ENCODE results near the gene LCE3E. TPM values are rescaled to one million over a fixed set of nuclear protein-coding genes. Genes with fewer than 3 reads are reported as not detected.

LCE3E gene
- total RNA-seq, 2 donors from 2014 or later: not detected

DNA sequence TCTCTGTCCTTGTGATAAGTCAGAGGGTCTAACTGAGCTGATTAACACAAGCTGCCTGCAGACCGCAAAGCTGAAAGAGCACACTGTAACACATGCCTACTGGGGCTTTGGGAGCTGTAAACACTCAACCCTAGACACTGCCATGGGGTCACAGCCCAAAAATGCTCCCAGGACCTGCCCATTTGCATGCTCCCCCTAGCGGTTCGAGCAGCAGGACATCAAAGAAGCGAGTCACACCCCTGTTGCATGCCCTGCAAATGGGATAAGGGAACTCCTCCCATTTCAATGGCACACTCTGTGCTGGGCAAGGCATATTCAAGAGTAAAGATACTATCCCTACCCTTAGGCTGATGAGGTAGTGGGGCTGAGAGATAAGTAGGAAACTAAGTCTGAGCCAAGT is 22.8 kb downstream of the LCE3E start:
- Mint-ChIP-seq H3K9me3 (peaks cover 79% of the 10 kb centered on the region), H3K36me3 (ENCODE audit: low read depth) (no peaks in the 10 kb centered on the region), H3K27me3 (ENCODE audit: insufficient read depth) (no peaks in the 10 kb centered on the region), H3K4me3 (no peak overlapping the region), H3K27ac (no peak overlapping the region), H3K4me1 (no peaks in the 10 kb centered on the region)
- 58 to 70% methylated on average over 2 to 4 of the region's 4 CpGs for WGBS, 2 experiments (ENCODE audit: insufficient coverage in 1 of 2, insufficient read length in 1 of 2)
- peak; percentile 43 for DNase-seq
- Histone ChIP-seq H3K4me3 (ENCODE audit: low read length) (no peak overlapping the region), H3K9me3 (ENCODE audit: control insufficient read depth, low read length) (peaks cover 79% of the 10 kb centered on the region), H3K9ac (ENCODE audit: extremely low read depth, low read length, poor library complexity, severe bottlenecking) (no peak overlapping the region), H3K27me3 (ENCODE audit: control insufficient read depth, insufficient read depth, low read length, poor library complexity, severe bottlenecking) (no peaks in the 10 kb centered on the region), H3K27ac (ENCODE audit: low read depth, low read length) (no peak overlapping the region), H3K36me3 (ENCODE audit: control insufficient read depth, insufficient read depth, low read length) (no peaks in the 10 kb centered on the region), H3K4me1 (ENCODE audit: control insufficient read depth, insufficient read depth, low read length) (no peaks in the 10 kb centered on the region)
- TF ChIP-seq, protein P1, sequence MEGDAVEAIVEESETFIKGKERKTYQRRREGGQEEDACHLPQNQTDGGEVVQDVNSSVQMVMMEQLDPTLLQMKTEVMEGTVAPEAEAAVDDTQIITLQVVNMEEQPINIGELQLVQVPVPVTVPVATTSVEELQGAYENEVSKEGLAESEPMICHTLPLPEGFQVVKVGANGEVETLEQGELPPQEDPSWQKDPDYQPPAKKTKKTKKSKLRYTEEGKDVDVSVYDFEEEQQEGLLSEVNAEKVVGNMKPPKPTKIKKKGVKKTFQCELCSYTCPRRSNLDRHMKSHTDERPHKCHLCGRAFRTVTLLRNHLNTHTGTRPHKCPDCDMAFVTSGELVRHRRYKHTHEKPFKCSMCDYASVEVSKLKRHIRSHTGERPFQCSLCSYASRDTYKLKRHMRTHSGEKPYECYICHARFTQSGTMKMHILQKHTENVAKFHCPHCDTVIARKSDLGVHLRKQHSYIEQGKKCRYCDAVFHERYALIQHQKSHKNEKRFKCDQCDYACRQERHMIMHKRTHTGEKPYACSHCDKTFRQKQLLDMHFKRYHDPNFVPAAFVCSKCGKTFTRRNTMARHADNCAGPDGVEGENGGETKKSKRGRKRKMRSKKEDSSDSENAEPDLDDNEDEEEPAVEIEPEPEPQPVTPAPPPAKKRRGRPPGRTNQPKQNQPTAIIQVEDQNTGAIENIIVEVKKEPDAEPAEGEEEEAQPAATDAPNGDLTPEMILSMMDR (conservative IDR thresholded peaks at IDR 0.05): no peak

DNA sequence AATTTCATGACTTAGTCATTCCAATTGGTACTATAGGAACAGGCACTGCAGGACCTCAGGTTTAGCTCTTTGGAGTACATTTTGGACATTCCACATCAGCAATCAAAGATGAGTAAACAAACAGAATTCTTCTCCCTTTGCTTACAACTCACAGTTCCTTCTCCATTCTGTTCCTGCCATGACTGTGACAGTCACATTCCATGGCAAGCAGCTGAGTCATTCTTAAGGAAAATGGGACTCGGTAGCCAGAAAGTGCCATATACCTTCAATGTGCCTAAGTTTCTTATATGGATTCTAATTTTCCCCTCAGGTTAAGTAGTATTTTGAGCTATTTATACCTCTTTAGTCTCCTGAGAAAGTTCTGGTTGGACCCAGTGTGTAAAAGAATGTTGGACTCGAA is 26.7 kb downstream of the LCE3E start:
- Histone ChIP-seq H3K9ac (ENCODE audit: extremely low read depth, low read length, poor library complexity, severe bottlenecking) (no peak overlapping the region), H3K9me3 (ENCODE audit: control insufficient read depth, low read length) (peaks cover 90% of the 10 kb centered on the region), H3K27ac (ENCODE audit: low read depth, low read length) (no peak overlapping the region), H3K4me1 (ENCODE audit: control insufficient read depth, insufficient read depth, low read length) (no peaks in the 10 kb centered on the region), H3K36me3 (ENCODE audit: control insufficient read depth, insufficient read depth, low read length) (no peaks in the 10 kb centered on the region), H3K4me3 (ENCODE audit: low read length) (no peak overlapping the region), H3K27me3 (ENCODE audit: control insufficient read depth, insufficient read depth, low read length, poor library complexity, severe bottlenecking) (no peaks in the 10 kb centered on the region)
- H3K4me3 Mint-ChIP-seq: no peak overlapping the region
- no peaks in the 10 kb centered on the region for H3K27me3 Mint-ChIP-seq (ENCODE audit: insufficient read depth)
- TF ChIP-seq, protein P1 (conservative IDR thresholded peaks at IDR 0.05): no peak
- H3K9me3 Mint-ChIP-seq: peaks cover 97% of the 10 kb centered on the region
- no peak for DNase-seq
- peaks cover 3% of the 10 kb centered on the region for H3K36me3 Mint-ChIP-seq (ENCODE audit: low read depth)
- H3K4me1 Mint-ChIP-seq: no peaks in the 10 kb centered on the region
- 45% methylated on average over 2 of the region's 2 CpGs; no CpG with 5 or more reads in 1 of the 2 experiments for WGBS, 2 experiments (ENCODE audit: insufficient coverage in 1 of 2, insufficient read length in 1 of 2)
- no peak overlapping the region for H3K27ac Mint-ChIP-seq

DNA sequence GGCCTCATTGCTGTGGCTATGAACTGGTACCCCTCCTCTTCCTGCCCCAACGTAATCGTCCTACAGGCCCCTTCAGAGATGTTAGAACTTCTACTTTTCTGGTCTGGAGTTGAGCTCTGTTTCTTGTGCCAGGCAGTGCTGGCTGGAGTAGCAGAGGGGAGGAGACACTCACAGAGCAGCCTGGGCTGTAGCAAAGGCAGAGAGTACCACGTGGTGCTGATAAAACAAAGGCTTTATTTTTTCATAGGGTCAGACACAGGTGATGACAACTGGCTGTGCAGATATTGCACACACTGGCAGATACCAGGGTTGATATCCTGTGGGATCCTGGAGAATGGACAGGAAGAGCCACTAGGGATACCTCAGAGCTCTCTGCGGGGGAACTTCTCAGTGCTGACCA is 29.1 kb downstream of the LCE3E start:
- Histone ChIP-seq H3K4me1 (ENCODE audit: control insufficient read depth, insufficient read depth, low read length) (no peaks in the 10 kb centered on the region), H3K9ac (ENCODE audit: extremely low read depth, low read length, poor library complexity, severe bottlenecking) (no peak overlapping the region), H3K27ac (ENCODE audit: low read depth, low read length) (no peak overlapping the region), H3K27me3 (ENCODE audit: control insufficient read depth, insufficient read depth, low read length, poor library complexity, severe bottlenecking) (no peaks in the 10 kb centered on the region), H3K9me3 (ENCODE audit: control insufficient read depth, low read length) (peaks cover 91% of the 10 kb centered on the region), H3K36me3 (ENCODE audit: control insufficient read depth, insufficient read depth, low read length) (no peaks in the 10 kb centered on the region), H3K4me3 (ENCODE audit: low read length) (no peak overlapping the region)
- peaks cover 92% of the 10 kb centered on the region for H3K9me3 Mint-ChIP-seq
- peaks cover 3% of the 10 kb centered on the region for H3K36me3 Mint-ChIP-seq (ENCODE audit: low read depth)
- H3K27me3 Mint-ChIP-seq (ENCODE audit: insufficient read depth): no peaks in the 10 kb centered on the region
- DNase-seq: no peak
- 17 to 43% methylated on average over 1 to 4 of the region's 4 CpGs for WGBS, 2 experiments (ENCODE audit: insufficient coverage in 1 of 2, insufficient read length in 1 of 2)
- H3K27ac Mint-ChIP-seq: no peak overlapping the region
- no peaks in the 10 kb centered on the region for H3K4me1 Mint-ChIP-seq
- no peak overlapping the region for H3K4me3 Mint-ChIP-seq
- TF ChIP-seq, protein P1 (conservative IDR thresholded peaks at IDR 0.05): no peak

Data from endodermal cell (in vitro differentiated cells).